ENCODE measurements around the gene TBC1D20. TPM values are rescaled to one million over a fixed set of nuclear protein-coding genes. Genes with fewer than 3 reads are reported as not detected.
"Not testable (repeated sequence)": the region's sequence is repeated elsewhere in the genome, so short reads cannot be mapped to it uniquely, and the experiment has no call there.

Gene TBC1D20
- total RNA-seq, result 57.5 and 64.8 TPM in 2 replicates

- no peaks in the 10 kb centered on the region for H3K9me3 ChIP-seq (ENCODE audit: low read depth, low read length)
- H3K27me3 ChIP-seq (ENCODE audit: insufficient read depth, low read length), result peaks cover 3% of the 10 kb centered on the region
- peaks cover 46% of the 10 kb centered on the region for H3K79me2 ChIP-seq (ENCODE audit: insufficient read depth, low read length)
- no peaks in the 10 kb centered on the region for H3K36me3 ChIP-seq (ENCODE audit: insufficient read depth, low read length)
- H3K4me1 ChIP-seq (ENCODE audit: insufficient read depth, low read length), result peaks cover 14% of the 10 kb centered on the region
- H2AFZ ChIP-seq (ENCODE audit: low read length), result peak within 1 kb of the TSS; percentile 99
- H3K4me2 ChIP-seq (ENCODE audit: insufficient read depth, low read length), result peak within 1 kb of the TSS; percentile 100
- H3K27ac ChIP-seq (ENCODE audit: low read depth, low read length), result peak within 1 kb of the TSS; percentile 88
- peak; percentile 22 for TF ChIP-seq CTCF (IDR thresholded peaks at IDR 0.05; ENCODE audit: extremely low read depth, low read depth, low read length)
- H3K4me3 ChIP-seq (ENCODE audit: insufficient read depth, low read length), result peak within 1 kb of the TSS; percentile 96
- peak; percentile 99 for DNase-seq (ENCODE audit: insufficient read length, low spot score, missing footprints)
- peaks cover 37% of the 10 kb centered on the region for H4K20me1 ChIP-seq (ENCODE audit: insufficient read depth, low read length)
Measured at GRCh38 chr20:462199-462991, at the start of gene TBC1D20. TSS of gene TBC1D20 (minus strand) at chr20:462533. CDS start at chr20:462405, 128 bp downstream.

- not testable (repeated sequence) for H3K4me3 ChIP-seq (ENCODE audit: insufficient read depth, low read length); H3K27me3 ChIP-seq (ENCODE audit: insufficient read depth, low read length); H2AFZ ChIP-seq (ENCODE audit: low read length); H3K27ac ChIP-seq (ENCODE audit: low read depth, low read length); DNase-seq (ENCODE audit: insufficient read length, low spot score, missing footprints); H3K9me3 ChIP-seq (ENCODE audit: low read depth, low read length); H3K4me2 ChIP-seq (ENCODE audit: insufficient read depth, low read length)
- H3K4me1 ChIP-seq (ENCODE audit: insufficient read depth, low read length), result peaks cover 11% of the 10 kb centered on the region
- peaks cover 95% of the 10 kb centered on the region for H3K79me2 ChIP-seq (ENCODE audit: insufficient read depth, low read length)
- H3K36me3 ChIP-seq (ENCODE audit: insufficient read depth, low read length), result peaks cover 25% of the 10 kb centered on the region
- peaks cover 87% of the 10 kb centered on the region for H4K20me1 ChIP-seq (ENCODE audit: insufficient read depth, low read length)
Measured at GRCh38 chr20:510328-511057, 48.2 kb upstream of the TBC1D20 start.

GRCh38 chr20:508364-508787 lies 46.0 kb upstream of the TBC1D20 start:
- DNase-seq (ENCODE audit: insufficient read length, low spot score, missing footprints); H3K27ac ChIP-seq (ENCODE audit: low read depth, low read length); H3K9me3 ChIP-seq (ENCODE audit: low read depth, low read length); H2AFZ ChIP-seq (ENCODE audit: low read length); H3K4me2 ChIP-seq (ENCODE audit: insufficient read depth, low read length); H3K27me3 ChIP-seq (ENCODE audit: insufficient read depth, low read length); H3K4me3 ChIP-seq (ENCODE audit: insufficient read depth, low read length); H3K4me1 ChIP-seq (ENCODE audit: insufficient read depth, low read length): not testable (repeated sequence)
- peaks cover 73% of the 10 kb centered on the region for H3K79me2 ChIP-seq (ENCODE audit: insufficient read depth, low read length)
- peaks cover 41% of the 10 kb centered on the region for H3K36me3 ChIP-seq (ENCODE audit: insufficient read depth, low read length)
- H4K20me1 ChIP-seq (ENCODE audit: insufficient read depth, low read length), result peaks cover 69% of the 10 kb centered on the region

- Histone ChIP-seq H3K27ac (ENCODE audit: low read depth, low read length) (no peak overlapping the region), H3K9me3 (ENCODE audit: low read depth, low read length) (no peaks in the 10 kb centered on the region), H3K27me3 (ENCODE audit: insufficient read depth, low read length) (no peaks in the 10 kb centered on the region), H3K4me2 (ENCODE audit: insufficient read depth, low read length) (no peak overlapping the region), H3K4me3 (ENCODE audit: insufficient read depth, low read length) (no peak overlapping the region), H2AFZ (ENCODE audit: low read length) (no peak overlapping the region), H3K79me2 (ENCODE audit: insufficient read depth, low read length) (peaks cover 71% of the 10 kb centered on the region), H4K20me1 (ENCODE audit: insufficient read depth, low read length) (peaks cover 64% of the 10 kb centered on the region), H3K4me1 (ENCODE audit: insufficient read depth, low read length) (peaks cover 8% of the 10 kb centered on the region), H3K36me3 (ENCODE audit: insufficient read depth, low read length) (peaks cover 46% of the 10 kb centered on the region)
- DNase-seq (ENCODE audit: insufficient read length, low spot score, missing footprints), result no peak
- no peak for TF ChIP-seq CTCF (IDR thresholded peaks at IDR 0.05; ENCODE audit: extremely low read depth, low read depth, low read length)
Measured at GRCh38 chr20:507761-508332, 45.5 kb upstream of the TBC1D20 start.
